Tibial nerve (tissue), 4 donors: ENCODE measurements around the gene FBXL2.

Experiments
- CTCF ChIP-seq, 5 experiments: fragments of 200-600 bp in 3 of 5; fragments of 450-650 bp in 2 of 5; sonication (generic) in 3 of 5; IDR thresholded peaks; one replicate each; pipeline ENCODE4 v1.5.1; 2016 to 2019; ENCODE audit warnings: antibody characterized with exemption in 5 of 5, mild to moderate bottlenecking in 3 of 5, moderate library complexity in 2 of 5
- EP300 ChIP-seq, 2 donors: sonication (generic); formaldehyde crosslinking; IDR thresholded peaks; one replicate each; pipeline ENCODE4 v1.6.1; 2017; ENCODE audit warnings: antibody characterized with exemption in 2 of 2, mild to moderate bottlenecking in 1 of 2
- POLR2A ChIP-seq, 2 donors: fragments of 450-650 bp; IDR thresholded peaks; one replicate each; pipeline ENCODE4 v1.6.1; 2017; ENCODE audit warnings: antibody characterized with exemption in 2 of 2, mild to moderate bottlenecking in 2 of 2, moderate library complexity in 2 of 2

DNA sequence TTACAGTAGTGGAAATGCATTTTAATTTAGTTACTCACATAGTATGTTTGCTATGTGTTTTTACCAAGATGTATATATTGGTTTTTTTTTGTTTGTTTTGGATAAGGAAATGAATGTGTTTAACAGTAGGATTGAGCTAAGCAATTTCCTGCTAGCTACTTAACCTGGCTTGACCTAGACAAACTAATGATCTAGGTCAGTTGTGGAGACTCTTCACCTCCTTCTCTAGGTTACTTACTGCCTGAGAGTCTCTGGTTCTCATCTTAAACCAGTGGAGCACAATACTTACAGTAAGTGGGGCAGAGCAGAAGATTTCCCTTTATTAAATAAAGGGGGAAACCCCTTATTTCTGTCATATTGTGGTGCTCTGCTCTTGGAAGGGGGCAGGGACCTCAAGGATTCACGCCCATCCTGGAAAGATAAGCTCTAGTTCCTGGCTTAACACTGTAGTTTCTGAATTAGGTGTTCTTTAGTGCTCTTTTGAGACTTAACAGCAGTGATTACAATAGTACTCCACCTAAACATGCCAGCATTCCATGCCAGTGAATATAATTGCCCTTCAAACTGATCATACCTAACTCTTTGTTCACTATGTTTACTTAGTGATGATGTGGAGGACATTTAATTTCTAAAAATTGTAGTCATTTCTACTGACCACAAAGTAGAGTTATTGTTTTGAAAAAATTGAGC is 83.0 kb downstream of the FBXL2 start:
- no peak for TF ChIP-seq CTCF (IDR thresholded peaks at IDR 0.05)
- TF ChIP-seq POLR2A (IDR thresholded peaks at IDR 0.05) = no peak
- no peak for TF ChIP-seq EP300 (IDR thresholded peaks at IDR 0.05)
